Smooth muscle cell (in vitro differentiated cells): ENCODE data around the gene CA12. TPM values are rescaled to one million over a fixed set of nuclear protein-coding genes. Genes with fewer than 3 reads are reported as not detected.

Experiments used
- DNase-seq: peaks from one replicate; lab custom pipeline; 2025; ENCODE audit not compliant: unreplicated experiment; lab: John Stamatoyannopoulos, UW
- H2AFZ ChIP-seq: fragments of 200-600 bp; sonication (generic); 2 replicates; pipeline ENCODE4 v1.6.0; 2016; ENCODE audit warnings: antibody characterized with exemption, low read depth, mild to moderate bottlenecking
- H3F3A ChIP-seq: fragments of 200-600 bp; sonication (generic); 2 replicates; pipeline ENCODE4 v1.6.0; 2017; ENCODE audit warnings: antibody characterized with exemption, low read depth
- H3K27ac ChIP-seq: fragments of 200-600 bp; sonication (generic); 2 replicates; pipeline ENCODE4 v1.5.1; 2016; ENCODE audit warnings: low read depth, mild to moderate bottlenecking
- H3K27me3 ChIP-seq: fragments of 200-600 bp; sonication (generic); 2 replicates; pipeline ENCODE4 v1.6.1; 2016; ENCODE audit warnings: low read depth, mild to moderate bottlenecking
- H3K36me3 ChIP-seq: fragments of 200-600 bp; sonication (generic); 2 replicates; pipeline ENCODE4 v1.5.1; 2016; ENCODE audit warnings: low read depth
- H3K4me1 ChIP-seq: fragments of 200-600 bp; sonication (generic); 2 replicates; pipeline ENCODE4 v1.5.1; 2016; ENCODE audit warnings: low read depth
- H3K4me2 ChIP-seq: fragments of 200-600 bp; sonication (generic); 2 replicates; pipeline ENCODE4 v1.6.0; 2016; ENCODE audit warnings: mild to moderate bottlenecking
- H3K4me3 ChIP-seq: fragments of 200-600 bp; sonication (generic); 2 replicates; pipeline ENCODE4 v1.5.1; 2016; ENCODE audit warnings: mild to moderate bottlenecking
- H3K79me2 ChIP-seq: fragments of 200-600 bp; sonication (generic); 2 replicates; pipeline ENCODE4 v1.6.0; 2016; ENCODE audit warnings: low read depth, mild to moderate bottlenecking
- H3K9ac ChIP-seq: fragments of 200-600 bp; sonication (generic); 2 replicates; pipeline ENCODE4 v1.6.0; 2016; ENCODE audit warnings: low read depth
- H3K9me3 ChIP-seq: fragments of 200-600 bp; sonication (generic); replicated peaks from 2 replicates; pipeline ENCODE4 v1.5.1; 2016; ENCODE audit warnings: low read depth
- H4K20me1 ChIP-seq: fragments of 200-600 bp; sonication (generic); 2 replicates; pipeline ENCODE4 v1.6.0; 2016; ENCODE audit warnings: low read depth
- CTCF ChIP-seq: fragments of 200-600 bp; sonication (generic); IDR thresholded peaks from 2 replicates; pipeline ENCODE4 v1.5.1; 2017; ENCODE audit warnings: borderline replicate concordance, mild to moderate bottlenecking, antibody characterized with exemption; ENCODE audit not compliant: insufficient read depth, poor library complexity, severe bottlenecking
- WGBS: methylation state at CpG from one replicate; pipeline ENCODE4 v1.1.7; 2016; ENCODE audit warnings: low lambda C conversion rate; 5-methylcytosine and 5-hydroxymethylcytosine counted together
- polyA plus RNA-seq: library from polyadenylated mRNA; unstranded; fragments of >200 nt; fragmentation: Nextera tagmentation; extraction: Ambion mirVana; gene quantifications from 2 replicates; pipeline ENCODE4 v1.2.1, GENCODE V29; 2016
- total RNA-seq: library from RNA; depleted of rRNA; stranded (reverse); fragments of >200 nt; gene quantifications from 2 replicates; pipeline ENCODE4 v1.2.3, GENCODE V29; 2014

The CA12 gene
- total and polyA plus RNA-seq, 2 experiments from 2014 or later: 13.5 to 14.0 TPM

DNA sequence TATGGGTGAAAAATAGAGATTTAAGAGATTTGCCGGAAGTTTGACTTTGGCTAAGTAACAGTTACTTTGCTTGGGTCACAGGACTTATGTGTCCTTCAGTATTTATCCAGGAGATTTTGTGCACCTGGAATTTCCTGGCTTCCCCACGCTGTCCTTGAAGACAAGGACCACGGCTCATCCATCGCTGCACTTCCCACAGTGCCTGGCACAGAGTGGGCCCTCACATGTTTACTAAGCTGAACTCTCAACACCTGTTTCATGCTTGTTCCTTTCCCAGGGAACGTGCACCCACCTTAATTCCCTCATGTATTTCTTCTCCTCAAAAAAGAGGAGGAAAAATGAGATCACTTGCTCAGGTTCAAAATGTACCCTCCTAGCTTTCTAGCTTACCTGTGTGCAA lies 32.0 kb downstream of the CA12 start:
- Histone ChIP-seq H3F3A (peaks cover 10% of the 10 kb centered on the region), H3K9ac (no peak overlapping the region), H3K79me2 (no peaks in the 10 kb centered on the region), H4K20me1 (no peaks in the 10 kb centered on the region), H3K4me3 (no peak overlapping the region), H3K27me3 (no peaks in the 10 kb centered on the region), H3K9me3 (no peaks in the 10 kb centered on the region), H3K27ac (no peak overlapping the region), H3K4me1 (peaks cover 16% of the 10 kb centered on the region), H3K4me2 (no peak overlapping the region), H2AFZ (no peak overlapping the region), H3K36me3 (no peaks in the 10 kb centered on the region)
- no peak for DNase-seq
- 96% methylated on average over 5 of the region's 5 CpGs for WGBS
- no peak for TF ChIP-seq CTCF

DNA sequence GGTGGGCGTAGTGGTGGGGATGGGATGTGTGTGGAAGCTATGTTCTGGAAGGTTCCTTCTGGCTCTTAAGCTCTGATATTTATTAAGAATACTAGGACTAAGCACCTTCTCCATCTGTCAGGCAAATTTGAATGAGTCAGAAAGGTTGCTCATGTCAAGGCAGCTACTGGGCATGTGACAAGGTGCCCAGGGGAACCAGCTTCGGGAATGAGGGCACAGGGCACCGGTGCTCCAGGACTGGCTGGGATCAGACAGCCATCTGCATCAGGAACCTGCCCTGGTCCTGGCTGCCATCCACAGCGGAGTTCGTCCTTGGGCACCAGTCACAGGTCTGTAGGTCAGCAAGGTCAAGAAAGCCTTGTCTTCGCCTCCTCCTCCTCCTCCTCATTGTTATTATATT lies 32.5 kb downstream of the CA12 start:
- H3F3A ChIP-seq: peaks cover 10% of the 10 kb centered on the region
- H2AFZ ChIP-seq: no peak overlapping the region
- no peak overlapping the region for H3K27ac ChIP-seq
- no peaks in the 10 kb centered on the region for H3K79me2 ChIP-seq
- no peak for TF ChIP-seq CTCF
- WGBS: 88% methylated on average over 6 of the region's 6 CpGs
- peak overlapping the region; percentile 53 for H3K4me2 ChIP-seq
- no peak overlapping the region for H3K9ac ChIP-seq
- H3K4me1 ChIP-seq: peaks cover 16% of the 10 kb centered on the region
- H3K36me3 ChIP-seq: no peaks in the 10 kb centered on the region
- no peaks in the 10 kb centered on the region for H3K27me3 ChIP-seq
- H3K9me3 ChIP-seq: no peaks in the 10 kb centered on the region
- no peak for DNase-seq
- no peak overlapping the region for H3K4me3 ChIP-seq
- H4K20me1 ChIP-seq: no peaks in the 10 kb centered on the region

GRCh38 chr15:63348392-63348791 lies 33.3 kb downstream of the CA12 start:
- H3K36me3 ChIP-seq: no peaks in the 10 kb centered on the region
- DNase-seq: no peak
- H3K79me2 ChIP-seq: no peaks in the 10 kb centered on the region
- peak overlapping the region; percentile 44 for H2AFZ ChIP-seq
- no peak for TF ChIP-seq CTCF
- H3K4me2 ChIP-seq: peak overlapping the region; percentile 53
- no peak overlapping the region for H3K9ac ChIP-seq
- no peaks in the 10 kb centered on the region for H3K27me3 ChIP-seq
- H3F3A ChIP-seq: peaks cover 10% of the 10 kb centered on the region
- peaks cover 16% of the 10 kb centered on the region for H3K4me1 ChIP-seq
- no peaks in the 10 kb centered on the region for H4K20me1 ChIP-seq
- H3K9me3 ChIP-seq: no peaks in the 10 kb centered on the region
- peak overlapping the region; percentile 62 for H3K27ac ChIP-seq
- H3K4me3 ChIP-seq: no peak overlapping the region
- WGBS: 54% methylated on average over 7 of the region's 7 CpGs

DNA sequence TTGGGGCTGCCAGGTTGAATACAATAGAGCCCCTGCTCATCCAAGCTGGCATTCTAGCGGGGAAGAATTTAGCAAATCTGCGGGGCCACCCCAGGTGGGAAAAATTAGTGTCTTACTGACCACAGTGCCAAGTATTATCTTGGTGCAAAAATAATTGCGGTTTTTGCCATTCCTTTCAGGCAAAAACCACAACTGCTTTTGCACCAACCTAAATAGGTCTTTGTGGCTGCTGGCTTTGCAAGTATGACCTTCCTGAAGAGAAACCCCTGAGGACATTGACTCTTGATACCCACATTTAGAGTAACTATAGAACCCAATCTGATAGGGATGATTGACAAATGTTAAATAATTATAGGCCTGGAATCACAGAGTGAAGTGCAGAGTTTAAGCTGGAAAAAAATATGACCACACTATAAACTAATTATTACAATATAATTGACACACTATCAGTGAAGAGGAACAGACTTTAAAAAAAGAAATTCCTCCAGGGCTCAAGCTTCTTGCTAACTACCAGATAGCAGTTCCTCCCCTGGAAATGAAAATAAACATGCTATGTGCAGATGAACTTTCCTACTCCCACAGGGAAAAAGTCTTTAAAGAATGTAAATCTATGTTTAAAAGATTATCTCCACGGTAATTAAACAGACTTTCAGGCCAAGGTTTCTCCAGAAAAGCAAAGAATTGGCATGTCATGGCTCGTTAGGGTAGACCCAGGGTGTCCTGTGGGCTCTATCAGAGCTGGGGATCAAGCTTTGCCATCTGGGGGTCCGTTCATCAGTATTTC lies 34.4 kb downstream of the CA12 start:
- Histone ChIP-seq H3K79me2 (no peaks in the 10 kb centered on the region), H3K4me2 (peak overlapping the region; percentile 63), H3K9me3 (no peaks in the 10 kb centered on the region), H3K36me3 (no peaks in the 10 kb centered on the region), H3K27ac (peak overlapping the region; percentile 62), H3K4me3 (no peak overlapping the region), H3K4me1 (peaks cover 24% of the 10 kb centered on the region), H4K20me1 (no peaks in the 10 kb centered on the region), H3K9ac (no peak overlapping the region), H3F3A (peaks cover 10% of the 10 kb centered on the region), H3K27me3 (no peaks in the 10 kb centered on the region), H2AFZ (no peak overlapping the region)
- DNase-seq: no peak
- TF ChIP-seq CTCF: no peak
- 54% methylated on average over 6 of the region's 6 CpGs for WGBS
